HepG2 (cell line): ENCODE results near the gene AAMP. TPM values are rescaled to one million over a fixed set of nuclear protein-coding genes. Genes with fewer than 3 reads are reported as not detected.

Experiments
- KLF6 ChIP-seq: IDR thresholded peaks from 2 replicates; pipeline ENCODE4 v1.8.0; 2016; ENCODE audit warnings: missing biosample characterization, missing genetic modification reagents
- SOX6 ChIP-seq, 2 experiments: fragments of 450-650 bp in 1 of 2; sonication (generic) in 1 of 2; formaldehyde crosslinking in 1 of 2; IDR thresholded peaks; 2 replicates each; pipeline versions ENCODE4 v1.4.0 to v1.6.1; 2017 to 2020; ENCODE audit warnings: antibody characterized with exemption in 1 of 2, mild to moderate bottlenecking in 1 of 2, missing genetic modification reagents in 1 of 2
- ZNF468 ChIP-seq: sonication (generic); formaldehyde crosslinking; IDR thresholded peaks from 2 replicates; pipeline ENCODE4 v1.8.0; 2022; ENCODE audit warnings: mild to moderate bottlenecking, moderate library complexity, missing genetic modification reagents
- ZNF713 ChIP-seq: sonication (generic); formaldehyde crosslinking; IDR thresholded peaks from 2 replicates; pipeline ENCODE4 v1.4.0; 2020; ENCODE audit warnings: mild to moderate bottlenecking, missing genetic modification reagents
- polyA plus RNA-seq, 8 experiments: library from polyadenylated mRNA; depleted of rRNA in 3 of 8; stranded (reverse) in 7 of 8; unstranded in 1 of 8; fragments of >200 nt; fragmentation: Illumina TruSeq in 4 of 8; extraction: Trizol in 4 of 8; gene quantifications; 2 replicates each; pipeline versions ENCODE4 v1.2.1 to v1.2.3, GENCODE V29; 2011 to 2016; ENCODE audit warnings: low read depth in 4 of 8, missing spikeins in 1 of 8, mixed read lengths in 1 of 8; ENCODE audit not compliant: insufficient read depth in 1 of 8
- total RNA-seq, 5 experiments: library from RNA; depleted of rRNA; stranded (reverse); fragments of >200 nt; fragmentation: Illumina TruSeq; extraction: Trizol; gene quantifications; 2 replicates each; pipeline ENCODE4 v1.2.3, GENCODE V29; 2016; ENCODE audit warnings: low read depth in 1 of 5
- TF ChIP-seq, protein P1 (sequence below): sonication (generic); formaldehyde crosslinking; IDR thresholded peaks from 2 replicates; pipeline ENCODE4 v1.5.0; 2020; ENCODE audit warnings: missing genetic modification reagents
- TF ChIP-seq, protein P2 (sequence below): sonication (generic); formaldehyde crosslinking; IDR thresholded peaks from 2 replicates; pipeline ENCODE4 v1.9.0; 2022; ENCODE audit warnings: missing genetic modification reagents, mild to moderate bottlenecking, borderline replicate concordance
- TF ChIP-seq, protein P3 (sequence below): IDR thresholded peaks from 2 replicates; pipeline ENCODE4 v1.6.1; 2016; ENCODE audit warnings: low read depth, missing genetic modification reagents, missing compliant biosample characterization
- TF ChIP-seq, protein P4 (sequence below): sonication (generic); formaldehyde crosslinking; IDR thresholded peaks from 2 replicates; pipeline ENCODE4 v1.8.1; 2022; ENCODE audit warnings: mild to moderate bottlenecking, missing genetic modification reagents
- TF ChIP-seq, protein P5 (sequence below), 2 experiments: sonication (generic) in 1 of 2; formaldehyde crosslinking in 1 of 2; IDR thresholded peaks; 2 replicates each; pipeline versions ENCODE4 v1.4.0 to v1.6.1; 2018 to 2020; ENCODE audit warnings: missing genetic modification reagents in 2 of 2, borderline replicate concordance in 1 of 2, low read depth in 1 of 2, mild to moderate bottlenecking in 1 of 2, missing biosample characterization in 1 of 2
- TF ChIP-seq, protein P6 (sequence below): sonication (generic); formaldehyde crosslinking; IDR thresholded peaks from 2 replicates; pipeline ENCODE4 v1.8.0; 2022; ENCODE audit warnings: missing genetic modification reagents, mild to moderate bottlenecking, moderate library complexity, borderline replicate concordance

Gene AAMP
- total and polyA plus RNA-seq, 2 of the 13 experiments (the other 11 are each of a cell fraction or from before 2014, with no cell fraction given), result 110 to 186 TPM

DNA sequence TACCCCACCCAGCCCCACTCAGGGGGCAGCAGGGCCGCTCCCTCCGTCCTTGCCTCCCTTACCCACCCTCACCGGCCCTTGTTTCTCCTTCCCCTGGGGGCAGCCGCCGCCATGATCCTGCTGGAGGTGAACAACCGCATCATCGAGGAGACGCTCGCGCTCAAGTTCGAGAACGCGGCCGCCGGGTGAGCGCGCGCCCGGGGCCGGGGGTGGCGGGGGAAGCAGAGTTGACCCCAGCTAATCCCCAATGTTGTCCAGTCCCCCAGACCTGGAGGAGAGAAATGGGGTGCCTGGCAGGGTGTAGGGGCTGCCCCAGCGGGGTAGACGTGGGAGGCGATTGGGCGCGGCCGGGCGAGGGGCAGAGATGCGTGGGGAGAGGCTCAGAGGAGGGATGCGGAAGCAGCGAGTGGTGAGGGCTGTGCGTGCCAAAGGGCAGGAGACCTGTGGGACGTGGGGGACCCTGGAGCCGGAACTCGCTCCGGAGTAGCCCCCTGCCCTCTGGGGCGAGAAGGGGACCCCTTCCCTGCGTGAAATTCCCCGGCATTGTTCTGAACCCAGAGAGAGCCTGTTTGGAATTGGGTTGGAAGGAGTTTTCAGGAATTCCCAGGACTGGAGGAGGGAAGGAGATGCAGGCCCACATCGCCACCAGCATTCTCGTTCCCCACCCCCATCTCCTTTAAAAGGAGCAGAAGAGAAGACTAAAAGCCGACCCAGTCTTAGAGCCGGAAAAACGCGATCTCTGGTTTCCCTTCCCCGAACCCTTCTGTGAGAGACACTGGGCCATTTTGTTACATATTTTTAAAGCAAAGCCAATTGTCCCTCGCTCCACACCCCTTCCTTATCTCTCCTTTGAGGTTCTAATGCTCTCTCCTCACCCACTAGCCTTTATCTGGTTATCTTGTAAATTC is 52.3 kb downstream of the AAMP start (continued):
- TF ChIP-seq, protein P1, sequence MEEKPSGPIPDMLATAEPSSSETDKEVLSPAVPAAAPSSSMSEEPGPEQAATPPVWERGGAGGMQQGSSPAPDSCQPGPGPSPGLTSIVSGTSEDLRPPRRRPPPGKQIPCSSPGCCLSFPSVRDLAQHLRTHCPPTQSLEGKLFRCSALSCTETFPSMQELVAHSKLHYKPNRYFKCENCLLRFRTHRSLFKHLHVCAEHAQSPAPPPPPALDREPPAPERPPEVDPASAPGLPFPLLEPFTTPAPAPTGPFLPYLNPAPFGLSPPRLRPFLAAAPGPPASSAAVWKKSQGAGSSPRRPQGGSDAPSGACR (CRISPR knock-in tag), result no peak
- peak; percentile 14; the same call in 1 of the 2 replicates for TF ChIP-seq KLF6 (CRISPR knock-in tag)
- TF ChIP-seq, protein P2, sequence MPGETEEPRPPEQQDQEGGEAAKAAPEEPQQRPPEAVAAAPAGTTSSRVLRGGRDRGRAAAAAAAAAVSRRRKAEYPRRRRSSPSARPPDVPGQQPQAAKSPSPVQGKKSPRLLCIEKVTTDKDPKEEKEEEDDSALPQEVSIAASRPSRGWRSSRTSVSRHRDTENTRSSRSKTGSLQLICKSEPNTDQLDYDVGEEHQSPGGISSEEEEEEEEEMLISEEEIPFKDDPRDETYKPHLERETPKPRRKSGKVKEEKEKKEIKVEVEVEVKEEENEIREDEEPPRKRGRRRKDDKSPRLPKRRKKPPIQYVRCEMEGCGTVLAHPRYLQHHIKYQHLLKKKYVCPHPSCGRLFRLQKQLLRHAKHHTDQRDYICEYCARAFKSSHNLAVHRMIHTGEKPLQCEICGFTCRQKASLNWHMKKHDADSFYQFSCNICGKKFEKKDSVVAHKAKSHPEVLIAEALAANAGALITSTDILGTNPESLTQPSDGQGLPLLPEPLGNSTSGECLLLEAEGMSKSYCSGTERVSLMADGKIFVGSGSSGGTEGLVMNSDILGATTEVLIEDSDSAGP (CRISPR knock-in tag), result peak; percentile 62; the same call in 1 of the 2 replicates
- 0 out of 2 replicates have a peak, but pooled peaks have one; percentile 32 for TF ChIP-seq ZNF713
- TF ChIP-seq, protein P3, sequence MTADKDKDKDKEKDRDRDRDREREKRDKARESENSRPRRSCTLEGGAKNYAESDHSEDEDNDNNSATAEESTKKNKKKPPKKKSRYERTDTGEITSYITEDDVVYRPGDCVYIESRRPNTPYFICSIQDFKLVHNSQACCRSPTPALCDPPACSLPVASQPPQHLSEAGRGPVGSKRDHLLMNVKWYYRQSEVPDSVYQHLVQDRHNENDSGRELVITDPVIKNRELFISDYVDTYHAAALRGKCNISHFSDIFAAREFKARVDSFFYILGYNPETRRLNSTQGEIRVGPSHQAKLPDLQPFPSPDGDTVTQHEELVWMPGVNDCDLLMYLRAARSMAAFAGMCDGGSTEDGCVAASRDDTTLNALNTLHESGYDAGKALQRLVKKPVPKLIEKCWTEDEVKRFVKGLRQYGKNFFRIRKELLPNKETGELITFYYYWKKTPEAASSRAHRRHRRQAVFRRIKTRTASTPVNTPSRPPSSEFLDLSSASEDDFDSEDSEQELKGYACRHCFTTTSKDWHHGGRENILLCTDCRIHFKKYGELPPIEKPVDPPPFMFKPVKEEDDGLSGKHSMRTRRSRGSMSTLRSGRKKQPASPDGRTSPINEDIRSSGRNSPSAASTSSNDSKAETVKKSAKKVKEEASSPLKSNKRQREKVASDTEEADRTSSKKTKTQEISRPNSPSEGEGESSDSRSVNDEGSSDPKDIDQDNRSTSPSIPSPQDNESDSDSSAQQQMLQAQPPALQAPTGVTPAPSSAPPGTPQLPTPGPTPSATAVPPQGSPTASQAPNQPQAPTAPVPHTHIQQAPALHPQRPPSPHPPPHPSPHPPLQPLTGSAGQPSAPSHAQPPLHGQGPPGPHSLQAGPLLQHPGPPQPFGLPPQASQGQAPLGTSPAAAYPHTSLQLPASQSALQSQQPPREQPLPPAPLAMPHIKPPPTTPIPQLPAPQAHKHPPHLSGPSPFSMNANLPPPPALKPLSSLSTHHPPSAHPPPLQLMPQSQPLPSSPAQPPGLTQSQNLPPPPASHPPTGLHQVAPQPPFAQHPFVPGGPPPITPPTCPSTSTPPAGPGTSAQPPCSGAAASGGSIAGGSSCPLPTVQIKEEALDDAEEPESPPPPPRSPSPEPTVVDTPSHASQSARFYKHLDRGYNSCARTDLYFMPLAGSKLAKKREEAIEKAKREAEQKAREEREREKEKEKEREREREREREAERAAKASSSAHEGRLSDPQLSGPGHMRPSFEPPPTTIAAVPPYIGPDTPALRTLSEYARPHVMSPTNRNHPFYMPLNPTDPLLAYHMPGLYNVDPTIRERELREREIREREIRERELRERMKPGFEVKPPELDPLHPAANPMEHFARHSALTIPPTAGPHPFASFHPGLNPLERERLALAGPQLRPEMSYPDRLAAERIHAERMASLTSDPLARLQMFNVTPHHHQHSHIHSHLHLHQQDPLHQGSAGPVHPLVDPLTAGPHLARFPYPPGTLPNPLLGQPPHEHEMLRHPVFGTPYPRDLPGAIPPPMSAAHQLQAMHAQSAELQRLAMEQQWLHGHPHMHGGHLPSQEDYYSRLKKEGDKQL (CRISPR knock-in tag), result no peak
- no peak for TF ChIP-seq SOX6 (IDR thresholded peaks at IDR 0.05)
- no peak for TF ChIP-seq SOX6 (CRISPR knock-in tag; IDR thresholded peaks at IDR 0.05)
- TF ChIP-seq, protein P4, sequence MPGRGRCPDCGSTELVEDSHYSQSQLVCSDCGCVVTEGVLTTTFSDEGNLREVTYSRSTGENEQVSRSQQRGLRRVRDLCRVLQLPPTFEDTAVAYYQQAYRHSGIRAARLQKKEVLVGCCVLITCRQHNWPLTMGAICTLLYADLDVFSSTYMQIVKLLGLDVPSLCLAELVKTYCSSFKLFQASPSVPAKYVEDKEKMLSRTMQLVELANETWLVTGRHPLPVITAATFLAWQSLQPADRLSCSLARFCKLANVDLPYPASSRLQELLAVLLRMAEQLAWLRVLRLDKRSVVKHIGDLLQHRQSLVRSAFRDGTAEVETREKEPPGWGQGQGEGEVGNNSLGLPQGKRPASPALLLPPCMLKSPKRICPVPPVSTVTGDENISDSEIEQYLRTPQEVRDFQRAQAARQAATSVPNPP (CRISPR knock-in tag), result no peak
- TF ChIP-seq, protein P5, sequence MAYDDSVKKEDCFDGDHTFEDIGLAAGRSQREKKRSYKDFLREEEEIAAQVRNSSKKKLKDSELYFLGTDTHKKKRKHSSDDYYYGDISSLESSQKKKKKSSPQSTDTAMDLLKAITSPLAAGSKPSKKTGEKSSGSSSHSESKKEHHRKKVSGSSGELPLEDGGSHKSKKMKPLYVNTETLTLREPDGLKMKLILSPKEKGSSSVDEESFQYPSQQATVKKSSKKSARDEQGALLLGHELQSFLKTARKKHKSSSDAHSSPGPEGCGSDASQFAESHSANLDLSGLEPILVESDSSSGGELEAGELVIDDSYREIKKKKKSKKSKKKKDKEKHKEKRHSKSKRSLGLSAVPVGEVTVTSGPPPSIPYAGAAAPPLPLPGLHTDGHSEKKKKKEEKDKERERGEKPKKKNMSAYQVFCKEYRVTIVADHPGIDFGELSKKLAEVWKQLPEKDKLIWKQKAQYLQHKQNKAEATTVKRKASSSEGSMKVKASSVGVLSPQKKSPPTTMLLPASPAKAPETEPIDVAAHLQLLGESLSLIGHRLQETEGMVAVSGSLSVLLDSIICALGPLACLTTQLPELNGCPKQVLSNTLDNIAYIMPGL (CRISPR knock-in tag; IDR thresholded peaks at IDR 0.05; ENCODE audit: borderline replicate concordance in 1 of 2, low read depth in 1 of 2), result peak; percentile 1 to 3; a peak in 1 of 4 replicates
- TF ChIP-seq, protein P6, sequence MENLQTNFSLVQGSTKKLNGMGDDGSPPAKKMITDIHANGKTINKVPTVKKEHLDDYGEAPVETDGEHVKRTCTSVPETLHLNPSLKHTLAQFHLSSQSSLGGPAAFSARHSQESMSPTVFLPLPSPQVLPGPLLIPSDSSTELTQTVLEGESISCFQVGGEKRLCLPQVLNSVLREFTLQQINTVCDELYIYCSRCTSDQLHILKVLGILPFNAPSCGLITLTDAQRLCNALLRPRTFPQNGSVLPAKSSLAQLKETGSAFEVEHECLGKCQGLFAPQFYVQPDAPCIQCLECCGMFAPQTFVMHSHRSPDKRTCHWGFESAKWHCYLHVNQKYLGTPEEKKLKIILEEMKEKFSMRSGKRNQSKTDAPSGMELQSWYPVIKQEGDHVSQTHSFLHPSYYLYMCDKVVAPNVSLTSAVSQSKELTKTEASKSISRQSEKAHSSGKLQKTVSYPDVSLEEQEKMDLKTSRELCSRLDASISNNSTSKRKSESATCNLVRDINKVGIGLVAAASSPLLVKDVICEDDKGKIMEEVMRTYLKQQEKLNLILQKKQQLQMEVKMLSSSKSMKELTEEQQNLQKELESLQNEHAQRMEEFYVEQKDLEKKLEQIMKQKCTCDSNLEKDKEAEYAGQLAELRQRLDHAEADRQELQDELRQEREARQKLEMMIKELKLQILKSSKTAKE (CRISPR knock-in tag), result no peak
- peak; percentile 50; the same call in 1 of the 2 replicates for TF ChIP-seq ZNF468 (CRISPR knock-in tag)
